Daoy (cell line): ENCODE results near the gene ARPC3. TPM values are rescaled to one million over a fixed set of nuclear protein-coding genes. Genes with fewer than 3 reads are reported as not detected.
A peak's percentile ranks its signal among the peaks of the same experiment; 100 is the strongest.
"Not testable (repeated sequence)": the region's sequence is repeated elsewhere in the genome, so short reads cannot be mapped to it uniquely, and the experiment has no call there.

Source experiments
- DNase-seq: peaks from one replicate; pipeline ENCODE4 v3.0.0-alpha.2; 2015; ENCODE audit warnings: low read depth
- total RNA-seq: library from RNA; depleted of rRNA; stranded (reverse); fragments of >200 nt; shearing (Covaris generic); gene quantifications from 2 replicates; pipeline ENCODE4 v1.2.3, GENCODE V29; 2014; rRNA removed

Gene ARPC3
- 604 and 639 TPM in 2 replicates for total RNA-seq

- peak; percentile 98 for DNase-seq
Observed at GRCh38 chr12:110449799-110450497, at the start of gene ARPC3. TSS of gene ARPC3 (minus strand) at chr12:110450337. CDS start at chr12:110450260, 77 bp downstream.

- DNase-seq: no peak
Observed at GRCh38 chr12:110498984-110499706, 49.0 kb upstream of the ARPC3 start.

- no peak for DNase-seq
Observed at GRCh38 chr12:110475426-110475825, 25.3 kb upstream of the ARPC3 start.

GRCh38 chr12:110468214-110469048 lies 18.3 kb upstream of the ARPC3 start, which contains the start of the genes FAM216A and GPN3:
TSS of gene FAM216A (plus strand) at chr12:110468845. CDS start at chr12:110468876, 31 bp downstream.
TSS of gene GPN3 (minus strand) at chr12:110468257. CDS start at chr12:110468203, 54 bp downstream.
- peak; percentile 99 for DNase-seq

GRCh38 chr12:110467847-110468213 lies 17.7 kb upstream of the ARPC3 start:
- no peak for DNase-seq

GRCh38 chr12:110466791-110467190 lies 16.7 kb upstream of the ARPC3 start:
- DNase-seq: no peak

- not testable (repeated sequence) for DNase-seq
Observed at GRCh38 chr12:110465765-110466164, 15.6 kb upstream of the ARPC3 start.

GRCh38 chr12:110465024-110465423 lies 14.9 kb upstream of the ARPC3 start:
- no peak for DNase-seq

- DNase-seq: not testable (repeated sequence)
Observed at GRCh38 chr12:110461189-110461588, 11.1 kb upstream of the ARPC3 start.

GRCh38 chr12:110458756-110459155 lies 8.6 kb upstream of the ARPC3 start:
- DNase-seq: no peak

GRCh38 chr12:110453569-110454296 lies 3.6 kb upstream of the ARPC3 start:
- DNase-seq: no peak

- DNase-seq: no peak
Observed at GRCh38 chr12:110451263-110451662, 1.1 kb upstream of the ARPC3 start.

GRCh38 chr12:110444455-110444854 lies 5.7 kb downstream of the ARPC3 start:
- no peak for DNase-seq

GRCh38 chr12:110436231-110436630 lies 13.9 kb downstream of the ARPC3 start:
- no peak for DNase-seq

- no peak for DNase-seq
Observed at GRCh38 chr12:110431957-110432587, 18.1 kb downstream of the ARPC3 start.

- not testable (repeated sequence) for DNase-seq
Observed at GRCh38 chr12:110429676-110430075, 20.5 kb downstream of the ARPC3 start.

GRCh38 chr12:110426406-110426805 lies 23.7 kb downstream of the ARPC3 start:
- no peak for DNase-seq

- DNase-seq: no peak
Observed at GRCh38 chr12:110424237-110424636, 25.9 kb downstream of the ARPC3 start.

- no peak for DNase-seq
Observed at GRCh38 chr12:110421701-110422100, 28.4 kb downstream of the ARPC3 start.

- DNase-seq: no peak
Observed at GRCh38 chr12:110421159-110421661, 28.9 kb downstream of the ARPC3 start.

- not testable (repeated sequence) for DNase-seq
Observed at GRCh38 chr12:110420644-110421043, 29.5 kb downstream of the ARPC3 start.
